H1 (cell line): ENCODE results near the gene PINK1. TPM values are rescaled to one million over a fixed set of nuclear protein-coding genes. Genes with fewer than 3 reads are reported as not detected.

Experiments used
- BCL11A ChIP-seq, 2 experiments: IDR thresholded peaks; one replicate each; pipeline ENCODE4 v1.6.1; 2011; ENCODE audit warnings: low read depth in 2 of 2, low read length in 2 of 2, mild to moderate bottlenecking in 2 of 2
- BRCA1 ChIP-seq: IDR thresholded peaks from 2 replicates; pipeline ENCODE4 v1.6.1; 2012; ENCODE audit warnings: low read depth, low read length, improper control_type of control experiment
- CBX5 ChIP-seq: fragments of 300-800, 300-1000 bp; sonication (generic); IDR thresholded peaks from 2 replicates; pipeline ENCODE4 v1.7.1; 2016; ENCODE audit warnings: antibody characterized with exemption, low read length, low read depth
- CBX8 ChIP-seq: fragments of 300-800, 300-1000 bp; sonication (generic); IDR thresholded peaks from 2 replicates; pipeline ENCODE4 v1.7.1; 2016; ENCODE audit warnings: low read depth, low read length, borderline replicate concordance
- CHD1 ChIP-seq: IDR thresholded peaks from 2 replicates; pipeline ENCODE4 v1.6.1; 2012; ENCODE audit warnings: low read depth, low read length, improper control_type of control experiment
- CTBP2 ChIP-seq: IDR thresholded peaks from 2 replicates; pipeline ENCODE4 v1.7.0; 2011; ENCODE audit warnings: borderline replicate concordance, mild to moderate bottlenecking, moderate library complexity, mixed read lengths, low read length; ENCODE audit not compliant: insufficient read depth, insufficient read length
- EP300 ChIP-seq, 2 experiments: IDR thresholded peaks; 1 replicate in 1 of 2; 2 replicates in 1 of 2; pipeline ENCODE4 v1.6.1; 2011 to 2012; ENCODE audit warnings: low read depth in 2 of 2, low read length in 2 of 2, mild to moderate bottlenecking in 2 of 2, borderline replicate concordance in 1 of 2, inconsistent platforms in 1 of 2, moderate library complexity in 1 of 2
- GTF2F1 ChIP-seq: IDR thresholded peaks from 2 replicates; pipeline ENCODE4 v1.6.1; 2012; ENCODE audit warnings: low read depth, low read length, improper control_type of control experiment, borderline replicate concordance
- HDAC6 ChIP-seq: IDR thresholded peaks from one replicate; pipeline ENCODE4 v1.7.1; 2012; ENCODE audit warnings: low read depth, mild to moderate bottlenecking, inconsistent platforms, low read length, moderate library complexity
- KDM5A ChIP-seq: fragments of 200-600 bp; IDR thresholded peaks from 2 replicates; pipeline ENCODE4 v1.7.1; 2012; ENCODE audit warnings: mild to moderate bottlenecking, low read length, inconsistent platforms, mixed read lengths
- MAFK ChIP-seq: IDR thresholded peaks from 2 replicates; pipeline ENCODE4 v1.6.1; 2012; ENCODE audit warnings: low read depth, mild to moderate bottlenecking, improper control_type of control experiment, low read length
- MAX ChIP-seq: IDR thresholded peaks from 2 replicates; pipeline ENCODE4 v1.6.1; 2012; ENCODE audit warnings: inconsistent platforms
- POLR2AphosphoS5 ChIP-seq: IDR thresholded peaks from 2 replicates; pipeline ENCODE4 v1.6.1; 2011; ENCODE audit warnings: low read depth, low read length
- RAD21 ChIP-seq, 2 experiments: IDR thresholded peaks in 1 of 2; conservative IDR thresholded peaks in 1 of 2; 2 replicates each; pipeline ENCODE4 v1.6.1; 2011; ENCODE audit warnings: low read depth in 2 of 2, low read length in 2 of 2, improper control_type of control experiment in 1 of 2, inconsistent platforms in 1 of 2, mild to moderate bottlenecking in 1 of 2, moderate library complexity in 1 of 2
- RBBP5 ChIP-seq: IDR thresholded peaks from 2 replicates; pipeline ENCODE4 v1.7.1; 2012; ENCODE audit warnings: low read depth, mild to moderate bottlenecking, inconsistent platforms, low read length, moderate library complexity, borderline replicate concordance
- RXRA ChIP-seq: IDR thresholded peaks from 2 replicates; pipeline ENCODE4 v1.6.1; 2011; ENCODE audit warnings: low read depth, mild to moderate bottlenecking, low read length, moderate library complexity; ENCODE audit not compliant: insufficient read depth
- SIN3A ChIP-seq, 2 experiments: IDR thresholded peaks in 1 of 2; conservative IDR thresholded peaks in 1 of 2; 2 replicates each; pipeline ENCODE4 v1.6.1; 2011 to 2012; ENCODE audit warnings: low read length in 2 of 2, improper control_type of control experiment in 1 of 2, low read depth in 1 of 2, mild to moderate bottlenecking in 1 of 2
- SP1 ChIP-seq: IDR thresholded peaks from 2 replicates; pipeline ENCODE4 v1.6.1; 2011; ENCODE audit warnings: low read depth, low read length
- SP4 ChIP-seq: IDR thresholded peaks from 2 replicates; pipeline ENCODE4 v1.6.1; 2012; ENCODE audit warnings: low read length, inconsistent platforms
- SRF ChIP-seq: IDR thresholded peaks from 2 replicates; pipeline ENCODE4 v1.6.1; 2011; ENCODE audit warnings: mild to moderate bottlenecking, low read depth, low read length, moderate library complexity
- TAF7 ChIP-seq: optimal IDR thresholded peaks from 2 replicates; pipeline ENCODE3; 2011; ENCODE audit warnings: low read depth, mild to moderate bottlenecking, inconsistent platforms, low read length, moderate library complexity, borderline replicate concordance
- TEAD4 ChIP-seq: IDR thresholded peaks from 2 replicates; pipeline ENCODE4 v1.6.1; 2012; ENCODE audit warnings: low read depth, low read length, inconsistent platforms, mixed read lengths
- ZNF274 ChIP-seq: IDR thresholded peaks from 2 replicates; pipeline ENCODE4 v1.7.0; 2012; ENCODE audit warnings: low read length, borderline replicate concordance; ENCODE audit errors: extremely low read depth
- polyA plus RNA-seq, 7 experiments: library from polyadenylated mRNA; depleted of rRNA in 3 of 7; stranded (reverse) in 5 of 7; unstranded in 2 of 7; fragments of >200 nt in 5 of 7; fragments of 200-250 nt in 2 of 7; gene quantifications; 1 replicate in 5 of 7; 2 replicates in 1 of 7; 4 replicates in 1 of 7; pipeline versions ENCODE4 v1.2.1 to v1.2.3, GENCODE V29; 2011 to 2013; ENCODE audit warnings: missing spikeins in 2 of 7, mixed read lengths in 2 of 7
- total RNA-seq: library from RNA; stranded (reverse); fragmentation: NEBNext Ultra II Directional; extraction: Animal tissue kit (Norgen Biotek cat#: 25700); gene quantifications from 2 replicates; pipeline ENCODE4 v1.2.1, GENCODE V29; 2021

The PINK1 gene
- total and polyA plus RNA-seq, 2 of the 8 experiments (the other 6 are each of a cell fraction or from before 2014, with no cell fraction given) = 16.1 to 19.3 TPM

DNA sequence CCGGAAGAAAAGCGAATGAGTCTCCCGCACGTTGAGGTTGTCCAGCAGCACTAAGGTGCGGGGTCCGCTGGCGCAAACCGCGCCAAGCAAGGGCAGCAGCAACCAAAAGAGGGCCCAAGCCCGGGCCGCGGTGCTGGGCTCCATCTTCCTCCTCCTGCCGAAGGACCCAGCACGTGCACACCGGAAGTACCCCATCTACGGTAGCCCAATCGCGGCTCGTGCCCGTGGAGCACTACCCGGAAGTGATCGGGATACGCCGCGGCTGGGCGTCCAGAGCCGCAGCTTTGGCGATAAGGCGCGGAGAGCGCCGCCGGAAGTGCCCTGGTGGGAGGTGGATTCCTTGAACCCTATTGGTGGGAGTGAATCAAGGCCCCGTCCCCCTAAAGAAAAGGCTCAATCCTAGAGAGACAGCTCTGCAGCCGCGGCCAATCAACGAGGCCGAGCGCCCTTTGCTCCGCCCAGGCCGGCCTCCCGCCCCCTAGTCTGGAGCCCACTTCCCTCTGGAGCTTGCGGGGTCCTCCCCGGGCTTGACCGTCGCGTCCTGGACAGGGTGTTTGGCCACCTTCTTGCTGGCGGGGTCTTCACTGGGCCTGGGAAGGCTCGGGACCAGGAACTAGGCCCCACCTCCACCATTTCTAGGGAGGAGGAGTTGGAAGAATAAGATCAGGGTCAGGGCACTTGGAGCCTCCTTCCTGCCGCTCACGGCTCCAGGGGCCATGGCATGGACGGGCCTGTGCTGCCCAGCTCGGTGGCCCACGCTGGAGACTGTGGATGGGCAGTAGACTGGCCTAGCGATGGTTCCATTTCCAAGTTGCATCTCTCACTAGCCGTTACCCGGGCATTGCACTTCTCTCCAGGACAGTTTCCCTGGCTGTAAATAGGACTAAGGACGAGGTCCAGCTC lies 28.2 kb downstream of the PINK1 start, which contains the start of gene DDOST (continued):
- TF ChIP-seq SIN3A (conservative IDR thresholded peaks at IDR 0.05 in 1 of 2, IDR thresholded peaks at IDR 0.05 in 1 of 2; ENCODE audit: low read depth in 1 of 2, low read length in 2 of 2) (peak in 1 of 2 experiments; percentile 86; a peak in 3 of 4 replicates), CTBP2 (no peak), CBX5 (no peak), KDM5A (peak; percentile 58; the same call in 1 of the 2 replicates), ZNF274 (no peak), RXRA (no peak), SP4 (no peak), MAFK (no peak), TEAD4 (no peak), POLR2AphosphoS5 (peak; percentile 74), RAD21 (IDR thresholded peaks at IDR 0.05 in 1 of 2, conservative IDR thresholded peaks at IDR 0.05 in 1 of 2; ENCODE audit: low read depth in 2 of 2, low read length in 2 of 2) (peak in 1 of 2 experiments; percentile 14; a peak in 1 of 4 replicates), TAF7 (peak; percentile 50), HDAC6 (no peak), SP1 (peak; percentile 96), GTF2F1 (no peak; the same call in 1 of the 2 replicates), MAX (peak; percentile 79), CHD1 (no peak), CBX8 (no peak), SRF (no peak), RBBP5 (peak; percentile 54; the same call in 1 of the 2 replicates), BCL11A (IDR thresholded peaks at IDR 0.05; ENCODE audit: low read depth in 2 of 2, low read length in 2 of 2) (no peak), EP300 (IDR thresholded peaks at IDR 0.05; ENCODE audit: borderline replicate concordance in 1 of 2, low read depth in 2 of 2, low read length in 2 of 2) (no peak), BRCA1 (no peak)
